ENCODE measurements around the gene KLHL10. TPM values are rescaled to one million over a fixed set of nuclear protein-coding genes. Genes with fewer than 3 reads are reported as not detected.
"Not testable (repeated sequence)": the region's sequence is repeated elsewhere in the genome, so short reads cannot be mapped to it uniquely, and the experiment has no call there.

Gene KLHL10
- total RNA-seq, 1 donor from 2014 or later = not detected

- ATAC-seq; intact Hi-C loops (cut with DNase I); DNase-seq (ENCODE audit: missing footprints): not testable (repeated sequence)
Observed at GRCh38 chr17:41874293-41874670, 36.7 kb downstream of the KLHL10 start.

GRCh38 chr17:41880130-41880529, 42.5 kb downstream of the KLHL10 start:
- intact Hi-C loops (cut with DNase I) = no loop called here
- ATAC-seq (no peak), DNase-seq (ENCODE audit: missing footprints) (no peak)

DNA sequence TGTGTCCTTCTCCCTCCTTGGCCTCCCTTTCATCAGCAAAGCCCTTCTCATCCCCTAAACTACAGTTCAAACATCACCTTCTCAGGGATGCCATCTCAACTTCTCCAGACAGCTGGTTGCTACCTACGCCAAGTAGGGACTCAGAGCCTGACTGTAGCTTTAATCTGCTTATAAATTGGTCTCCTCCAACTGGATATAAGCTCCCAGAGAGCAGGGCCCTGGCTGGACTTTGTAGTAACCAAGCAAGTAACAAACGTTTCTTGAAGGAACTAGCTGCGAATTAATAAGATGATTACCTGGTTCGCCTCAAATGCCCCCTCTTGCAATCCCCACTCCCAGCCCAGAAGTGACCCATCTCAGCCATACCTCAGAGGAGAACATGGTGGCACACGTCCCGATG, 45.1 kb downstream of the KLHL10 start:
- DNase-seq (ENCODE audit: missing footprints) (no peak), ATAC-seq (no peak)
- intact Hi-C loops (cut with DNase I) = no loop called here

- DNase-seq (ENCODE audit: missing footprints) (no peak), ATAC-seq (no peak)
- intact Hi-C loops (cut with DNase I) = loop anchor here (5.0 kb wide), 1 partner anchor 148 kb away; no protein-coding TSS in a partner anchor
Observed at GRCh38 chr17:41885733-41886132, 48.1 kb downstream of the KLHL10 start.

DNA sequence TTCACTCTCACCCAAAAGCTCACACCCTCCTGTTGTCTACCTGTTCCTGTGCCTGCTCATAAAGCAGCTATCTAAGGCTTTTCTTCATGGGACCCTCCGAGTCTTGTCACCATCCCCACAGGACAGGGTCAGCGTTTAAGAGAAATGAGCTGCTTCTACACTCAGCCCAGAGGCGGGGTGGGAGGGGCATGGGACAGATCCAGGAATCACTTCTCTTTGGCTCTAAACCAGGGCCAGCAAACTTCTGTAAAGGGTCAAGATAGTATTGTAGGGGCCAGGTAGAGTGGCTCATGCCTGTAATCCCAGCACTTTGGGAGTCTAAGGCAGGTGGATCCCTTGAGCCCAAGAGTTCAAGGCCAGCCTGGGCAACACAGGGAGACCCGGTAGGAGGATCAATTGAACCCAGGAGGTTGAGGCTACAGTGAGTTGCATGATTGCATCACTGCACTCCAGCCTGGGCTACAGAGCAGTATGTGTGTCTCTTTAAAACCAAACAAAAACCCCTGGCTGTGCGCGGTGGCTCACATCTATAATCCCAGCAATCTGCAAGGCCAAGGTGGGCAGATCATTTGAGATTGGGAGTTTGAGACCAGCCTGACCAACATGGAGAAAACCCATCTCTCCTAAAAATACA, 50.8 kb downstream of the KLHL10 start:
- intact Hi-C loops (cut with DNase I) = loop anchor here (5.0 kb wide), 1 partner anchor 151 kb away; no protein-coding TSS in a partner anchor
- DNase-seq (ENCODE audit: missing footprints) (no peak), ATAC-seq (no peak)

- intact Hi-C loops (cut with DNase I) = no loop called here
- DNase-seq (ENCODE audit: missing footprints) (no peak), ATAC-seq (no peak)
Observed at GRCh38 chr17:41891135-41892020, 53.8 kb downstream of the KLHL10 start.

DNA sequence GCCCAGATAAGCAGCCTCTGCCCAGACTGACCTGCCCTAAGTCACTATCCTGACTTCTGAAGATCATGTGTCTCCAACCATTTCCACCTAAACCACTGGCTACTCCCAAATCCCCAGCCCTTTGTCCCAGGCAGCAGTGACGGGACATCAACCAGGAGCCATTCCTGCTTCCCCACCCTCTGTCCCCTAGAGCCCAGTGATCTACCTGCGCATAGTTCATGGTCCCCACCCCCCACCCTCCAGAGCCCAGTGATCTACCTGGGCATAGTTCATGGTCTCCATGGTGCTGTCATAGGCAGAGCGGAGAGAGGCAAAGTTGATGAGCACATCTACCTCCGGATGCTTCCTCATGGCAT, 54.4 kb downstream of the KLHL10 start:
- DNase-seq (ENCODE audit: missing footprints) (no peak), ATAC-seq (no peak)
- intact Hi-C loops (cut with DNase I) = no loop called here

DNA sequence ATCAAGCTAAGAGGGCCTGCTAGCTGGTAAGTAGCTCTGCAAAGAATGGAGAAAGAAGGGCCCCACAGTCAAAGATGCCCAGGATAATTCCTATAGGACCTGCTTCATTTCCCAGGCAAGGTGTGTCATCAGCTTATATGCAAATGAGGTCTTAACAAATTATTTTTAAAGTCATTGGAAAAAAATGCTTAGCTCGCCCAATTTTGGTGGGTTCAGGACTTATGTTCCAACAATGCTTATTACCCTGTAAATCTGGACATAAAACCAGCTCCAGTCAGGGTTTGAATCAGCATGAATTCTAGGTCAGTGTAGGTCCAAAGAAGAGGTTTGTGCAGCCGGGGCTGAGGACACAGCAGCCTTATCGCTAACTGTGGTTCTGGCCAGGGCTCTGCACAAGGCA, 55.8 kb downstream of the KLHL10 start:
- DNase-seq (ENCODE audit: missing footprints) (no peak), ATAC-seq (no peak)
- intact Hi-C loops (cut with DNase I) = no loop called here

DNA sequence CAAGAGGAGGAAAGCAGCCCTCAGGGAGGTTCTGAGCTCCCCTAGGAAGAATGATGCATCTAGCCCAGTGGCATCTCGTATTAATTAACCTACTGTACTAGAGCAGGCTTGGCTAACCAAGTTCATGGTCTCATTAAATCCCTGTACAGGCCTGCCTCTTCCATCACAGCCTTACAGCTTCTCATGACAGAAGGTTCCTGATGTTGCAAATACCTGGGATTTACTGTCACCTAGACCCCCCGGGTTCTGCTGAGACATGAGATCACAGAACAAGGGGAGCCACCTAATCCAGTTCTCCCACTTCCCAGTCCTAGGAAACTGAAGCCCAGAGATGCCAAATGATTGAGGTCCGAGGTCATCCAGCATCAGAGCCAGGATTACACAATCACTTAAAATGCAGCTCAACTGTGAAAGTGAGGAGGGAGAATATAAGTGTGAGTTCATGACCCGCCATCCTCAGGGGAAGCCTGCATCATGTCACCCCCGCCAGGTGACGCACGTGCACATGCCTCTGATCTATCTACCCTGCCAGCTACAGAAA, 57.2 kb downstream of the KLHL10 start:
- intact Hi-C loops (cut with DNase I) = no loop called here

DNA sequence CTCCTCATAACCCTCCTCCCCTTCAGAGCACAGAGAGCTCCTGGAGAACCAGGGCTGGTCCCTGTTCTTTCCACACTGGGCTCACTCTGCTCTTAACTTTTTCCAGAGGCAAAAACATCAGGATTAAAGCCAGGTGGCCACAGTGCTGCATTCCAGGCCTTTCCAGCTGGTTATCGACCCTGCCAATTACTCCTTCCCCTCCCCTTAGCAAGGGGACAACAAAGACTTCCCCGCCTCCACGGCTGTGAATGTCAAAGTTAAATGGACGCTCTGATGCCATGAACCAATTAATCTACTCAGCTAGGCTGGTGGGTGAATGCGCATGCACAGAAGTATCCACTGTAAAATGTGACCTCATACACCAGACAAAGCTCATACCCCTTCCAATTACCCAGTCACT, 58.0 kb downstream of the KLHL10 start:
- no peak for DNase-seq (ENCODE audit: missing footprints)
- intact Hi-C loops (cut with DNase I) = no loop called here

More for the DNA sequence above, 57.2 kb downstream of the KLHL10 start:
- DNase-seq (ENCODE audit: missing footprints) = no peak
- peak; percentile 73 for ATAC-seq

DNA sequence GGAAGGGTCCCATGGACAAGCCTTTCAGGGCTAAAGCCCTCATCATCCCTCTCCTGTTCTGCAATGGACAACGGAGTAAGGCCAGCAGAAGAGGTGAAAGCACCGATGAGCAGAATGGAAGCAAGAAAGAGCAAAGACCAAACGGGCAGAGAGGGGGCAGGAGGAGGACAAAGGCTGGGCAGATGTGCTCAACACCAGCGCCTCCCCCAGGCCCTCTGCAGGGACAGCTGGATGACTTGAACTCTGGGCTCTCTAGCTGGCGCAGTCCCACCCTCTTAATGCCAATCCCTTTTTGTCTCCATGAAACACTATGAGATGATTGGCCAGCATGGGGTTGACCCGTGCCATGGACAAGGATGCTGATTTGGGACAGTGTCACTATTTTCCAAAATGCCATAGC, 59.1 kb downstream of the KLHL10 start:
- no peak for ATAC-seq
- intact Hi-C loops (cut with DNase I) = no loop called here

More for the DNA sequence above, 58.0 kb downstream of the KLHL10 start:
- ATAC-seq = peak; percentile 76

More for the DNA sequence above, 59.1 kb downstream of the KLHL10 start:
- no peak for DNase-seq (ENCODE audit: missing footprints)

Other genes starting within 250 kb of the KLHL10 start
- gene KRT16, start 225.1 kb upstream of the KLHL10 start, total RNA-seq = not detected
- not detected for gene KRT17, start 213.2 kb upstream of the KLHL10 start, total RNA-seq
- 1,166 TPM for gene EIF1, start 148.9 kb upstream of the KLHL10 start, total RNA-seq
- gene GAST, start 125.5 kb upstream of the KLHL10 start, total RNA-seq = not detected
- 0.14 TPM for gene HAP1, start 103.2 kb upstream of the KLHL10 start, total RNA-seq
- 192 TPM for gene JUP, start 51.1 kb upstream of the KLHL10 start, total RNA-seq
- gene P3H4, start 25.9 kb upstream of the KLHL10 start, total RNA-seq = 7.8 TPM
- gene FKBP10, start 24.8 kb upstream of the KLHL10 start, total RNA-seq = 11.7 TPM
- gene NT5C3B, start 1.6 kb upstream of the KLHL10 start, total RNA-seq = 18.1 TPM
- gene KLHL11, start 27.6 kb downstream of the KLHL10 start, total RNA-seq = 3.7 TPM
- 32.3 TPM for gene ACLY, start 81.1 kb downstream of the KLHL10 start, total RNA-seq
- 0.76 TPM for gene ODAD4, start 92.8 kb downstream of the KLHL10 start, total RNA-seq
- gene CNP, start 129.0 kb downstream of the KLHL10 start, total RNA-seq = 28.2 TPM
- gene DNAJC7, start 179.6 kb downstream of the KLHL10 start, total RNA-seq = 79.0 TPM
- 47.1 TPM for gene NKIRAS2, start 182.3 kb downstream of the KLHL10 start, total RNA-seq
- gene C17orf113, start 212.8 kb downstream of the KLHL10 start, total RNA-seq = 0.73 TPM

Measured in Right ventricle myocardium inferior (tissue), 1 donor.